ENCODE results near the gene MED17.
"Not testable (repeated sequence)": the region's sequence is repeated elsewhere in the genome, so short reads cannot be mapped to it uniquely, and the experiment has no call there.

Gene MED17, protein sequence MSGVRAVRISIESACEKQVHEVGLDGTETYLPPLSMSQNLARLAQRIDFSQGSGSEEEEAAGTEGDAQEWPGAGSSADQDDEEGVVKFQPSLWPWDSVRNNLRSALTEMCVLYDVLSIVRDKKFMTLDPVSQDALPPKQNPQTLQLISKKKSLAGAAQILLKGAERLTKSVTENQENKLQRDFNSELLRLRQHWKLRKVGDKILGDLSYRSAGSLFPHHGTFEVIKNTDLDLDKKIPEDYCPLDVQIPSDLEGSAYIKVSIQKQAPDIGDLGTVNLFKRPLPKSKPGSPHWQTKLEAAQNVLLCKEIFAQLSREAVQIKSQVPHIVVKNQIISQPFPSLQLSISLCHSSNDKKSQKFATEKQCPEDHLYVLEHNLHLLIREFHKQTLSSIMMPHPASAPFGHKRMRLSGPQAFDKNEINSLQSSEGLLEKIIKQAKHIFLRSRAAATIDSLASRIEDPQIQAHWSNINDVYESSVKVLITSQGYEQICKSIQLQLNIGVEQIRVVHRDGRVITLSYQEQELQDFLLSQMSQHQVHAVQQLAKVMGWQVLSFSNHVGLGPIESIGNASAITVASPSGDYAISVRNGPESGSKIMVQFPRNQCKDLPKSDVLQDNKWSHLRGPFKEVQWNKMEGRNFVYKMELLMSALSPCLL

DNA sequence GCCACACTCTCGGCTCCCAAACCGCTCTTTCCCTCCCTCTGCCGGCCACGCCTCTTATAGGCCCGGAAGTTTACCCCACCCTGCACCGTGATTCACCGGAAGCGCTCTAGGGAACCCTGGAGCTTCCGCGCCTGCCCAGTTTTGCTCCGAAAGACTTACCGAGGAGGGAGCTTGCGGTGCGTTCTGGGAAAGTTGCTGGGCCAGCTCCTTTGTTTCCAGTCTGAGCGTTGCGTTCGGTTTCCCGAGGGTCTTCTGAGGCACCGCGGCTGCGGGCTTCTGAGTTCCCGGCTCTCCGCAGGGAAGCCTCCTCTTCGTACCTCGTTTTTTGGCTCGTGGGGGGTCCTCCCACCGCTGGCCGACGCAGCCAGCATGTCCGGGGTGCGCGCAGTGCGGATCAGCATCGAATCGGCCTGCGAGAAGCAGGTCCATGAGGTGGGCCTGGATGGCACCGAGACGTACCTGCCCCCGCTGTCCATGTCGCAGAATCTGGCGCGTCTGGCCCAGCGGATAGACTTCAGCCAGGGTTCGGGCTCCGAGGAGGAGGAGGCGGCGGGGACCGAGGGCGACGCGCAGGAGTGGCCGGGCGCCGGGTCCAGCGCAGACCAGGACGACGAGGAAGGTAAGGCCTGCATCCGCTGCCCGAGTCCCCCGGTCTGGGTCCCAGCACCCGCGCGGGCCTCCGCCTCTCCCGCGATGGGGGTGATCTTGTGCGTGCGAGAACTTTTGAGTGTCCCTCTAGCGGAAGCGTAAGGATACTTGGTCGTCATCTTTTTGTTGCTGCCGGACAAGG lies at the start of gene MED17:
TSS of gene MED17 (plus strand) at position 138 of the 790 bp plus-strand sequence. CDS start at position 370, 232 bp downstream.
- peak; percentile 66 to 77 (median 75) for DNase-seq (ENCODE audit: low read depth in 3 of 3, low spot score in 1 of 3)

DNA sequence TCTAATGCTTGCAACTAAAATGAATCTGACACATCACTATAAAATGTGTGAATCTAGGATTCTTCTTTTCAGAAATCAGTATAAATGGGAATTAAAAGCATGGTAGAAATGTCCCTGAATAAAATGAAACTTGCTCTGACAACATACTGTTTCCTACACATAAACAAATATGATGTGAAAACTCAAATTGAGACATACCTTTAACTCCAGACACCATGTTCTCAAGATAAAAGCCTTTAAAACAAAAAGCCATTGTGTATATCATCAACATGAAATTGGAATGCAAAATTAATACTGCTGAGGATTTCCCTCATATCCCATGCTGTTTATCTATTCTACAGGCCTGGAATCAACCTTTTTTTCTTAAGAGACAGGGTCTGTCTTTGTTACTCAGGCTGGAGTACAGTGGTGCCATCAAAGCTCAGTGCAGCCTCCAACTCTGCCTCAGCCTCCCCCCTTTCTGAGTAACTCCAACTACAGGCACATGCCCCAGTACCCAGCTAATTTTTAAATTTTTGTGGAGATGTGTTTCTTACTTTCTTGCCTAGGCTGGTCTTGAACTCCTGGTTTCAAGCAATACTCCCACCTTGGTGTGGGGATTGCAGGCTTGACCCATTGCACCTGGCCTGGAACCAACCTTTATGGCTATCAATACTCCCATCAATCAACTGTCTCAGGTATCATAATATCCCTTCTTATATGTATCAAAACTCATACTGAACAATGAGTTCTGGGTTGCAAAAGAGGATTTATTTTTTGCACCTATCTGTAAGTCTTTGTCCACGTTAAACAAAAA lies 49.5 kb upstream of the MED17 start:
- DNase-seq (ENCODE audit: low read depth in 3 of 3, low spot score in 1 of 3): no peak

DNA sequence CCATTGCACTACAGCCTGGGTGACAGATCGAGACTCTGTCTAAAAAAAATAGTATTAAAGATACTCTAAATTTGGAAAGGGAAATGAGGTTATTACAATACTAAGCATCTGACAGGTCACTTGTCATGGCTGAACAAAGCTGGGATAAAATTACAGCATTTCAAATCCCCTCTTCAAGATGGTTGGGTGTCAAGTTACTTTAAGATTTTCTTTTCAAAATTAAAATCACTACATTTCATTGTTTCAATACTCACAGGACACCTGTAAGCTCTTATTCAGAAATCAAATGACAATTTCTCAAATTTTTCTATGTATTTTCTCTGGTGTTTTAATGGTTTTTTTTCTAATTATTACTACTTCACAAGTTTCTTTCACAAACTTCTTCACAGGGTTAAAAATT lies 48.5 kb upstream of the MED17 start:
- no peak for DNase-seq (ENCODE audit: low read depth in 3 of 3, low spot score in 1 of 3)

DNA sequence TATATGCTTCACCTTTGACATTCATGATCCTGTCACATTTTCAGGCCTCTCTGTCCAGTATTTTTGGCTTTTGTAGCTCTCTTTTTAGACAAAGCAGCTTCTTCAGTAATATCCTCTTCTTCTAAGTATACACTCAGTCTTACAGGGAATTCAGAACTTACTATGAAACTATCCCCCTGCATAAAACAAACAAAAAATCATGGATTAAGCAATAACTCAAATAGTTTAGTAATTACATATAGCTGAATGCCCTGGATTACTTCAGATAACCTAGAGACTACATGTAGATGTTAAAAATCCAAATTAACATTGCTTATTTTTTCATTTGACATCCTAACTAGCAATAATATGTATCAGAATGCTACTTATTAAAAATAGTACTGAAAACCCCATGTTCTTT lies 48.0 kb upstream of the MED17 start:
- DNase-seq (ENCODE audit: low read depth in 3 of 3, low spot score in 1 of 3): no peak

DNA sequence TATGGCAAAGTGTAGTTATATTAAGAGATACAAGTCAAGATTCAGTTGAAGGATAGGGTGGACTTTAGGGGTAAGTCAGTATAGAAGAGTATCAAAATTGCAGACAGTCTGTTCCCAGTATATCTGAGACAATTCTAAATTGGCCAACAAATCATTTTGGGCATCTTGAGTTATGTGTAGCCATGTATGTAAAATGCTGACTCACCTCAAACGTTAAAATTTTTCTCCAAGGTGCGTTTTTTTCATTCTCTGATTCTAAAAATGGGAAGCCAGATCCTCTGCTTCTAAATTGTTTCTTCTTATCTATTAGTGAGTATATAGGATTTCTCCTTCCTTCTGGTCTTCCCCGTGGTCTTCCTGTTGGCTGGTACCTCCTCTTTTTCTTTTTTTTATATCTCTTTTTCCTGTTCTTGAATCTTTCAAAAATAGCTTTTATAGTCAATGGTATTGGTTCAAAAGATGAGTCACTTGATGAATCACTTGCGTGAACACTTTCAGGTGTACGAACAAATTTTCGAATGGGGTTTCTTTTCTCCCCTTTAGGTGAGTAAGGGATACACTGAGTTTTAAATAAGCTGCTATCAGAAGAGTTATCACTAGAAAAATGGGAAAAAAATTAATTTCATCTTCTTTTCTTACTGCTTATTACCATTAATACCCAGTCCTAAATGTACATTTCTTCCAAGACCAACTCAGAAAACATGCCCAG lies 46.0 kb upstream of the MED17 start:
- no peak for DNase-seq (ENCODE audit: low read depth in 3 of 3, low spot score in 1 of 3)

DNA sequence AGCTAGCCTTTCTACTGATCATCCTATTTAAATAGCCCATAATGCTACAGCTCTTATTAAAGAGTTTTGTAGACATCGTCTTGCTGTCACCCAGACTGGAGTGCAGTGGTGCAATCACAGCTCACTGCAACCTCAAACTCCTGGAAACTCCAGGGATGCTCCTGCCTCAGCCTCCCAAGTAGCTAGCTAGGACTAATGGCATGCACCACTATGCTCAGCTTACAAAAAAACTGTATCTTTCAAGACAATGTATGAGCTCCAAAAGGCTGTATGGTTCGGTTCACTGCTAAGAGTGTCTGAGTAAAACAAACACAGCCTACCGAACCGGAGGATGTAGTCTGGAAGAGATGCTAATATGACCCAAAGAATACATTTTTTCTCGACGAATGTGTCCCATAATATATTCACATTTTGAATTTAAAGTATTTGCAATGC lies 45.4 kb upstream of the MED17 start:
- DNase-seq (ENCODE audit: low read depth in 3 of 3, low spot score in 1 of 3): no peak

DNA sequence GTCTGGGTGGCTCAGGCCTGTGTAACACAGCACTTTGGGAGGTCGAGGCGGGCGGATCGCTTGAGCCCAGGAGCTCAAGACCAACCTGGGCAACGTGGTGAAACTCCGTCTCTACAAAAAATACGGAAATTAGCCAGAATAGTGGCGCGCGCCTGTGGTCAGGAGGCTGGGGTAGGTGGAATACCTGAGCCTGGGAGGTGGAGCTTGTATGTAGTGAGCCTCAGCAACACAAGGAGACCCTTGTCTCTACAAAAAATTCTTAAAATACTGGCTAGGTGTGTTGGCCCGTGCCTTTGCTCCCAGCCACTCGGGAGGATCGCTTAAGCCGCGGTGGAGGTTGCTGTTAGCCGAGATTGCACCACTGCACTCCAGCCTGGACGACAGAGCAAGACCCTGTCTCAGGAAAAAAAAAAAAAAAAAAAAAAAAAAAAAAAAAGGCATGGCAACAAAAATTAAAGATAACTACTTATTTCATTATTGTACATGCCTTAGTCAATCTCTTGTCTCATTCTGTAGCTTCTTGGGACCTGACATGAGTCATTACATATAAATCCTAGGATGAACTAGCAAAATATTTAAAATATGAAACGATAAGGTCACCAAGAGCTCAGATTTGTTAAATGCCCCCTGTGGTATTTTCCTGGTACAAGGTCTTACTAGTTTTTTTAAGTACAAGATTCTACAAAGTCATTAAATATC lies 43.9 kb upstream of the MED17 start:
- DNase-seq (ENCODE audit: low read depth in 3 of 3, low spot score in 1 of 3): peak in 1 of 3 donors; percentile 18

DNA sequence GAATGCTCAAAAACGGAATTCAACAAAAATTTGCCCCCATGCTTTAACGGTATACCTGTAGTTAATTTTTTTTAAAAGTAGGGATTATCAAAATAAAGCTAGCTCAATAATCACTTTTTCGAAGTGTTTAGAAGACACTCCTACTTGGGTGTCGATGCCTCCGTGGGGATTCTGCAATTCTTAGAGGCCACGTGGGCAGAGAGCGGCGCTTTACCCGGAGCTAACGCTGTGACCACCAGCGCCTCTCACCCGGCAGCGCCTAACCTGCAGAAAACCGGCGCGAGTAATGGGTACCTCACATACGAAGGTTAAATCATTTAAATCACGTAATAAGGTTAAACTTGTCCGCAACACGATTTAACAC lies 43.4 kb upstream of the MED17 start:
- DNase-seq (ENCODE audit: low read depth in 3 of 3, low spot score in 1 of 3): peak; percentile 11 to 49 (median 25)

DNA sequence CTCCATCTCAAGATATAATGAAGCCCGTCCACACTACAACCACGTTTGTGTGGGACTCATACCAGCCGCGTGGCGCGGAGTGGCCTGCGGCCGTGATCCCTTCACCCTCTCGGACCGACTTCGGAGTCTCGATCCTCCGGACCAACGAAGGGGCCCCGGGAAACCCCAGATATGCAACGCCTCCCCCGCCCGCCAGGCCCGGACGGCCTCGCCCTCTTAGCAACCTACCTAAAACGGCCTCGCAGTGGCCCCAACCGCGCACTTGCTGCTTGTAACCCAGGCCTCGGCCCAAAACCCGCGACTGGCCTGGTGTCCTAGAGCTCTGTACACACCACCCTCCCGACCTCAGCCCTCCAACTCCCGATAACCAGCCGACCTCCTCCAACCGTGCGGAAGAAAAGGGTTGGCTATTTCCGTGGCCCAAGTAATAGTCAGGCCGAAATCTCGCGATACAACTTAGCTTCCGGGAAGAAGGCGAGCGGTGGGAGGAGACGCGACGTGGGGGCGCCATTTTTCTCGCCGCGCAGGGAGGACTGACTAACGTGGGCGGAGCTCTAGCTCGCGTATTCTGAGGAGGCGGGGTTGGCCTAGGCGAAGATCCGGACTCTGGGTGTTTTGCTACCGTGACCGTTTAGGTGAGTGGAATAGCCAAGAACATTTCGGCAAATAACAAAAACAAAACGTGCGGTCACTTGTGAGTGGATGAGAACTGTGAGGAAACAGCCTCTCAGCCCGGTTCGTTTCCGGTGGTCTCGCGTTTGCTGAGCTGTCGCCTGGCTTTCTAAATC lies 42.8 kb upstream of the MED17 start, which contains the start of the genes C11orf54 and TAF1D:
TSS of gene C11orf54 (plus strand) at position 579 of the 788 bp plus-strand sequence. CDS start 5,722 bp downstream, outside the sequence.
TSS of gene TAF1D (minus strand) at position 402 of the 788 bp plus-strand sequence. CDS start 2,191 bp downstream, outside the sequence.
- peak; percentile 83 to 94 (median 89) for DNase-seq (ENCODE audit: low read depth in 3 of 3, low spot score in 1 of 3)

DNA sequence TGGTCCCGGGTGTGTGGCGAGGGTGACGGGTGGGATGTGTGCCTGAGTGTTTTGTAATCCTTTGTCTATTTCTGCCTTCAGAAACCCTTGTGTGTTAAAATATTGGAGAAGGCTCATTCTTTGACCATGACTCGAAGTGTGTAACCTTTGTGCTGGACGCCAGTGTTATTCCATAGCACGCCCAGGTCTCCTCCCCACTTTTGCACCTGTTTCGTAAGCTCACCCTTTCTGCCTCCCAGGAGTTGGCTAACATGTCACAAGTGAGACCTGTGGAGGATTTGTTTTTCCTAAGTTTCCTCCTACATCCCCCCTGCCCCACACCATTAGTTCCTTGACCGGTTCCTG lies 42.2 kb upstream of the MED17 start:
- no peak for DNase-seq (ENCODE audit: low read depth in 3 of 3, low spot score in 1 of 3)

DNA sequence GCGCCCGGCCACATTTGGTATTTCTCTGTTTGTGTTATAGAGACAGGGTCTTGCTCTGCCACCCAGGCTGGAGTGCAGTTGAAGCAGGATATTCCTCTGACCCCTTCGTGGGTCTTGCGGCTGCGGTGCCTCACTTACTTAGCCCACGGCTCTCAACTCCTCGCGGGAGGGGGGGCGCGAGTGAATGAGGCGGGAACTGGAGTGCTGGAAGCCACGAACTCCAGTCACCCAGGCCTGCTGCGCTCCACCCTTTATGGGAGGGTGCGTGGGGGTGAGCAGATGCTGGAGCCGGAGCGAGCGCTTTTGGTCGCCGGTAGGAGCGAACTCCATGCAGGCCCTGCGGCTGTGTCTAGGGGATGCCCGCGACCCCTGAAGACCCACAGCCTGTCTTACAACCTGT lies 40.8 kb upstream of the MED17 start:
- no peak for DNase-seq (ENCODE audit: low read depth in 3 of 3, low spot score in 1 of 3)

DNA sequence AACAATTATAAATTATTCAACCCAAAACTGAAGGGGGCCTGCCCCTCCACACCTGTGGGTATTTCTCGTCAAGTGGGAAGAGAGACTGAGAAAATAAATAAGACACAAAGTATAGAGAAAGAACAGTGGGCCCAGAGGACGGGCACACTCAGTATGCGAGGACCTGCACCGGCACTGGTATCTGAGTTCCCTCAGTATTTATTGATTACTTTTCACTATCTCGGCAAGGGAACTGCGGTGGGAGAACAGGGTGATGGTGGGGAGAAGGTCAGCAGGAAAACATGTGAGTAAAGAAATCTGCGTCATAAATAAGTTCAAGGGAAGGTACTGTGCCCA lies 39.4 kb upstream of the MED17 start:
- DNase-seq (ENCODE audit: low read depth in 3 of 3, low spot score in 1 of 3): no peak

DNA sequence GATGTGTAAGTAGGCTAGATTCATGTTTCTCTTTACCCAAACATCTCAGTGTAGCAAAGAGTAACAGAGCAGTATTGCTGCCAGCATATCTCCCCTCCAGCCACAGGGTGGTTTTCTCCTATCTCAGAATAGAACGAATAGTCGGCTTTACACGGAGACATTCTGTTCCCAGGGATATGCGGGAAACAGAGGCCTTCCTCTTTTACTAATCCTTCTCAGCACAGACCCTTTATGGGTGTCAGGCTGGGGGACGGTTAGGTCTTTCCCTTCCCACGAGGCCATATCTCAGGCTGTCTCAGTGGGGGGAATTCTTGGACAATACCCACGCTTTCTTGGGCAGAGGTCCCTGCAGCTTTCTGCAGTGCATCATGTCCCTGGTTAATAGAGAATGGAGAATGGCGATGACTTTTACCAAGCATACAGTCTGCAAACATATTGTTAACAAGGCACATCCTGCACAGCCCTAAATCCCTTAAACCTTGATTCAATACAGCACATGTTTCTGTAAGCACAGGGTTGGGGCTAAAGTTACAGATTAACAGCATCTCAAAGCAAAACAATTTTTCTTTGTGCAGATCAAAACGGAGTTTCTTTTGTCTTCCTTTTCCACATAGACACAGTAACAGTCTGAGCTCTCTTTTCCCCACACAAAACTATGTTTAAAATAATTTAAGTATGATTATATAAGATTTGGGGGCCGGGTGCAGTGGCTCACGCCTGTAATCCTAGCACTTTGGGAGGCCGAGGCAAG lies 38.9 kb upstream of the MED17 start:
- DNase-seq (ENCODE audit: low read depth in 3 of 3, low spot score in 1 of 3): not testable (repeated sequence)

DNA sequence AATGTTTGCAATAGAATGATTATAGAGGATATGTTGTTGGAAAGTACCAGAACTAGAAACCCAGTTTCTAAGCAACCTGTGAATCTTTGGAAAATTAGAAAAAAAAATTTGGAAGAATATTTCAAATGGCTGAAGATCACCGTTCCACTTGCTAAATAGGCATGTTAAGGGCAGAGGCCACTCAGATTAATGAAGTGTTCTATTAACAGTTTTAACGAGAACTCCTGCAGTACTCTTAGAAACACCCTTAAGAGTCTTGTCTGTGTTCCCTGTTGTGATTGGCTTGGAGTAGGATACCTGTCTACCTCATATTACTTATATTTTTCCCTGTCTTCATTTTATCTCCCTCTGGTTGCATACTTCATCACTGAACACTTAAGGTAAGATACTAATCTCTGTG lies 38.0 kb upstream of the MED17 start:
- no peak for DNase-seq (ENCODE audit: low read depth in 3 of 3, low spot score in 1 of 3)

DNA sequence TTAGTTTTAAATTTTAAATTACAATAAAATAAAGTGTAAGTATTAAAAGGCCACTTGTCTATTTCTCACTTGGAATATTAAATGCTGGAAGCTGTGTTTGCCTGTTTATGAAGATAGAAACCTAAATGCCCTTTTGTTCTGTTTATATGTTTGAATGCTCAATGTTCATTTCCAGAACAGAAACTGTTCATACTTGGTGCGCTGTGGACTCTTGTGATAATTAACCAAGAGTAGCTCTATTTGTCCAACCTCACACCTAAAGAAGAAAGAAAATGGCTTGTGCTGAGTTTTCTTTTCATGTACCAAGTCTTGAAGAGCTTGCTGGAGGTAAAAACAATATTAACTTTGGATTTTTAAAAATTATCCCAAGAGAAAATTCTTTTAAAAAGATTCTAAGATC lies 37.0 kb upstream of the MED17 start:
- DNase-seq (ENCODE audit: low read depth in 3 of 3, low spot score in 1 of 3): no peak

DNA sequence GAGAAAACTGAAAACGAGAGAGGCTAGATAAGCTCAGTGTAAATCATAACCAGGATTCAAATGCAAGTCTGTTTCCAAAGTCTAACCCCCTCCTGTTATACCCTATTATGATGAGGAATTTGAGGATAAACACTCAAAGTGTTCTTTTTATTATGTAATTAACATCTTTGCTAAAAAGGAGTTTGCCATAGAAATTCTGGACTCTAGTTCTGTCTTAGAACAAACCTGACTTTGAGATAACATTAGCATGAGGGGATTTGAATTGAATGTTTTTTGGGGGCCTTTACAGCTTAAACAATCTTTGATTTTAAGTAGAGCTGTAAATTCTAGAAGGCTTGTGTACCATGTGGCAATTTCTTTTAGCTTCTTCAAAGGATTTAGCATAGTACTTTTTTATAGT lies 33.1 kb upstream of the MED17 start:
- no peak for DNase-seq (ENCODE audit: low read depth in 3 of 3, low spot score in 1 of 3)

DNA sequence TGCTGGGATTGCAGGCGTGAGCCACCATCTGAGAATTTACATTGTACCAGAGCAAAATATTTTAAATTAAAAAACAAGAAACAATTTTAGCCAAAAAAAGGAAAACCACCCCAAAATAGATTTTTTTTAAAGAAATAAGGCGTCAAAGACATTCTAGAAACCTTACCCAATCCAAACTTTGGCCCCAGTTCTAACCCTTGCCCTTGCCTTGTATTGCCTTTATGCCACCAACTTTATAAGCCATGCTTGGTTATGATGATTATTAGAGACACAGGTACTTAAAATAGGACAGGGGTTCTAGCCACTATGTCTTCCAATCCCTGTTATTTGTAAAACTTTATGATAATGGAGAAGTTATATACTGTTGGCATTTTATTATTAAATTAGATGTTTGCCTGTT lies 30.8 kb upstream of the MED17 start:
- no peak for DNase-seq (ENCODE audit: low read depth in 3 of 3, low spot score in 1 of 3)

DNA sequence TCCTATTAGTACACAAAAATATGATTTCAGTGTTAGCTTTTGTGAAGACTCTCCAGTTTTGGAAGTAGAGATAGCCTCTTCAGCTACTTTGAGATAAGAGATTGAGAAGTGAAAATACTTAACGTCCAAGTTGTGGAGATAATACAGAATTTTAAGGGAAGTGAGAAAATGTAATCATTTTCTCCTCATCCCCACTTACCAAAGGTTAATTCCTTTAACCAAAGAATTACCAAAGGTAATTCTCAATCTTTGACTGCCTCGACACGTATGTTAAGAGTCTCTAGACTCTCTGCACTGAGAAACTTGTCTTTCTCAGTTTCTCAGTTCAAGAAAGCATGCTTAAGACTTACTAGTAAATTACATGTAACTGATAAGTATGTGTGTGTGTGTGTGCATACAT lies 27.3 kb upstream of the MED17 start:
- DNase-seq (ENCODE audit: low read depth in 3 of 3, low spot score in 1 of 3): no peak
